Activated CD4-positive, alpha-beta T cell treated with anti-CD3 and anti-CD28 coated beads, Interleukin-2, amount 50 U/mL, for 24 hours (primary cell): Measurements from ENCODE around the gene ARHGEF35.
"Not testable (repeated sequence)": the region's sequence is repeated elsewhere in the genome, so short reads cannot be mapped to it uniquely, and the experiment has no call there.

ENCODE experiments used
- DNase-seq, 2 donors: peaks; one replicate each; pipeline ENCODE4 v3.0.0-alpha.2; 2020; ENCODE audit warnings: low read depth in 1 of 2, low spot score in 1 of 2

Gene ARHGEF35

GRCh38 chr7:144195212-144195872, at the start of gene ARHGEF35:
TSS of gene ARHGEF35 (minus strand) at chr7:144195833. CDS start at chr7:144188383, 7,450 bp downstream.
- not testable (repeated sequence) for DNase-seq

GRCh38 chr7:144245372-144245771, 49.7 kb upstream of the ARHGEF35 start:
- not testable (repeated sequence) for DNase-seq

GRCh38 chr7:144239365-144239764, 43.7 kb upstream of the ARHGEF35 start, which contains the start of gene OR2A42:
TSS of gene OR2A42 (minus strand) at chr7:144239605. CDS start at chr7:144232843, 6,762 bp downstream.
- DNase-seq = not testable (repeated sequence)

GRCh38 chr7:144238530-144239082, 43.0 kb upstream of the ARHGEF35 start:
- not testable (repeated sequence) for DNase-seq

GRCh38 chr7:144233039-144233438, 37.4 kb upstream of the ARHGEF35 start:
- DNase-seq = not testable (repeated sequence)

- not testable (repeated sequence) for DNase-seq
Observed at GRCh38 chr7:144231027-144231426, 35.4 kb upstream of the ARHGEF35 start.

- not testable (repeated sequence) for DNase-seq
Observed at GRCh38 chr7:144228810-144229209, 33.2 kb upstream of the ARHGEF35 start.

GRCh38 chr7:144226866-144227265, 31.2 kb upstream of the ARHGEF35 start:
- DNase-seq = not testable (repeated sequence)

GRCh38 chr7:144223675-144224074, 28.0 kb upstream of the ARHGEF35 start:
- not testable (repeated sequence) for DNase-seq

GRCh38 chr7:144220531-144220930, 24.9 kb upstream of the ARHGEF35 start:
- not testable (repeated sequence) for DNase-seq

- DNase-seq = not testable (repeated sequence)
Observed at GRCh38 chr7:144219149-144219548, 23.5 kb upstream of the ARHGEF35 start.

- DNase-seq = not testable (repeated sequence)
Observed at GRCh38 chr7:144218581-144218980, 22.9 kb upstream of the ARHGEF35 start.

GRCh38 chr7:144217200-144217599, 21.6 kb upstream of the ARHGEF35 start:
- not testable (repeated sequence) for DNase-seq

GRCh38 chr7:144205306-144205705, 9.7 kb upstream of the ARHGEF35 start:
- DNase-seq = not testable (repeated sequence)

- DNase-seq = not testable (repeated sequence)
Observed at GRCh38 chr7:144203086-144203485, 7.5 kb upstream of the ARHGEF35 start.

GRCh38 chr7:144201978-144202377, 6.3 kb upstream of the ARHGEF35 start:
- not testable (repeated sequence) for DNase-seq

- DNase-seq = not testable (repeated sequence)
Observed at GRCh38 chr7:144198934-144199333, 3.3 kb upstream of the ARHGEF35 start.

- DNase-seq = not testable (repeated sequence)
Observed at GRCh38 chr7:144194453-144194852, 1.2 kb downstream of the ARHGEF35 start.

GRCh38 chr7:144193782-144194181, 1.9 kb downstream of the ARHGEF35 start:
- DNase-seq = not testable (repeated sequence)

GRCh38 chr7:144188578-144189171, 7.0 kb downstream of the ARHGEF35 start:
- not testable (repeated sequence) for DNase-seq

- DNase-seq = not testable (repeated sequence)
Observed at GRCh38 chr7:144187848-144188247, 7.8 kb downstream of the ARHGEF35 start.

GRCh38 chr7:144183166-144183565, 12.5 kb downstream of the ARHGEF35 start, which contains the start of gene CTAGE4:
TSS of gene CTAGE4 (plus strand) at chr7:144183466. CDS start at chr7:144183504, 38 bp downstream.
- DNase-seq = not testable (repeated sequence)
